Activated naive CD8-positive, alpha-beta T cell treated with anti-CD3 and anti-CD28 coated beads, Interleukin-2, amount 10 ng/mL, durations not matched to agents 7 days and 5 days (primary cell): ENCODE measurements around the gene CLIC2. TPM values are rescaled to one million over a fixed set of nuclear protein-coding genes. Genes with fewer than 3 reads are reported as not detected.
"Not testable (repeated sequence)": the region's sequence is repeated elsewhere in the genome, so short reads cannot be mapped to it uniquely, and the experiment has no call there.

ENCODE experiments used
- ATAC-seq: fragments of 150-1000 bp; cut with Tn5 transposase; one replicate; pipeline ENCODE4 v1.10.0; 2021; ENCODE audit warnings: low read depth, moderate library complexity
- POLR2A ChIA-PET: fragments of 350-600 bp; sonication (Branson Sonifier 250); formaldehyde crosslinking; loops from one replicate; lab custom pipeline; 2021; ENCODE audit warnings: antibody characterized with exemption; lab: Charles Lee
- DNase-seq: peaks from one replicate; pipeline ENCODE4 v3.0.0; 2021
- H3K27ac Mint-ChIP-seq: one replicate; pipeline ENCODE4 v1.8.0; 2022; ENCODE audit warnings: mild to moderate bottlenecking, mixed read lengths
- H3K27me3 Mint-ChIP-seq: one replicate; pipeline ENCODE4 v1.8.0; 2022; ENCODE audit warnings: mild to moderate bottlenecking, moderate library complexity, mixed read lengths
- H3K36me3 Mint-ChIP-seq: one replicate; pipeline ENCODE4 v1.8.0; 2021; ENCODE audit warnings: mild to moderate bottlenecking, mixed read lengths
- H3K4me1 Mint-ChIP-seq: one replicate; pipeline ENCODE4 v1.8.0; 2021; ENCODE audit warnings: mixed read lengths
- H3K4me3 Mint-ChIP-seq: one replicate; pipeline ENCODE4 v1.8.0; 2022; ENCODE audit warnings: mild to moderate bottlenecking, moderate library complexity, mixed read lengths
- H3K9me3 Mint-ChIP-seq: one replicate; pipeline ENCODE4 v1.8.0; 2021; ENCODE audit warnings: mixed read lengths
- total RNA-seq, 2 experiments: library from RNA; stranded (reverse); gene quantifications; one replicate each; pipeline ENCODE4 v1.2.3, GENCODE V29; 2021

The CLIC2 gene
- total RNA-seq, 2 experiments from 2014 or later, result 0.79 to 1.3 TPM

DNA sequence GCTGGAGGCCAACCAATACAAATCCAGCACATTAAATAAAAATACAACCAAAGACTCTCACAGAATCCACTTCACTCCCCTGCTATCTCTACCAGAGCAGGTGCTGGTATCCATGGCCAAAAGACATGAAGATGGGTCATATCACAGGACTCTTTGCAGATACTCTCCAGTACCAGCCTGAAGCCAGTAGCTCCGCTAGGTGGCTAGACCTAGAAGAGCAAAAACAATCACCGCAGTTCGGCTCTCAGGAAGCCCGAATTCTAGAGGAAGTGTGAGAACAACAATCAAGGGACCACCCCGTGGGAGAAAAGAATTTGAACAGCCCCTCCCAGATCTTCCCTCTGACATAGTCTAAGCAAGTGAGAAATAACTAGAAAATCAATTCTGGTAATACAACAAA, 20.2 kb downstream of the CLIC2 start:
- Mint-ChIP-seq H3K4me1 (peaks cover 2% of the 10 kb centered on the region), H3K4me3 (no peak overlapping the region), H3K27me3 (peaks cover 1% of the 10 kb centered on the region), H3K9me3 (peaks cover 5% of the 10 kb centered on the region), H3K36me3 (peaks cover 1% of the 10 kb centered on the region), H3K27ac (no peak overlapping the region)
- no peak for ATAC-seq
- POLR2A ChIA-PET, result no interaction called here
- no peak for DNase-seq

DNA sequence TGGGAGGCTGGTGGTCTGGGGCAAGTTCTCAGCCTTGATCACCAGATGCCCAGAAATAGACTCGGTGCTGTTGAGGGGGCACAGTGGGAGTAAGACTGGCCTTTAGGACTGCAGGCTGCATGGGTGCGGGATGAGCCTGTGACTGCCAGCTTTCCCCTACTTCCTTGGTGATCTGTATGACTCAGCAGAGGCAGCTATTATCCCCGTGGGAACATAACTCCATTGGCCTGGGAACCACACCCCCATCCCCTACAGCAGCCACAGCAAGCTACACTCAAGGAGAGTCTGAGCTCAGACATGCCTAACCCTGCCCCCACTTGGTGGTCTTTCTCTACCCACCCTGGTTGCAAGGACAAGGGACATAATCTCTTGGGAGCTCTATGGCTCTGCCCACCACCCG, 20.6 kb downstream of the CLIC2 start:
- DNase-seq (no peak), ATAC-seq (no peak)
- no peak overlapping the region for H3K4me3 Mint-ChIP-seq
- H3K4me1 Mint-ChIP-seq, result peaks cover 2% of the 10 kb centered on the region
- POLR2A ChIA-PET, result no interaction called here
- H3K27me3 Mint-ChIP-seq, result peaks cover 1% of the 10 kb centered on the region
- H3K27ac Mint-ChIP-seq, result no peak overlapping the region
- peaks cover 5% of the 10 kb centered on the region for H3K9me3 Mint-ChIP-seq
- peaks cover 1% of the 10 kb centered on the region for H3K36me3 Mint-ChIP-seq

DNA sequence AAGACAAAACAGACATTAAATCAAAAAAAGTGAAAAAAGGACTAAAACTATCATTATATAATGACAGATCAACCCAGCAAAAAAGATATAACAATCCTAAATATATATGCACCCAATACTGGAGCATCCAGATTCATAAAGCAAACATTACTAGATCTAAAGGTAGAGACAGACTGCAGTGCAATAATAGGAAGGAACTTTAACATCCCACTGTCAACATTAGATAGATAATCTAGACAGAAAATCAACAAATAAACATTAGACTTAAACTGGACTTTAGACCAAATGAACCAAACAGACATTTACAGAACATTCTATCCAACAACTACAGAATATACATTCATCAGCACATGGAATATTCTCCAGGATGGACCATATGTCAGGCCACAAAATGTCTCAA, 40.6 kb downstream of the CLIC2 start:
- H3K27me3 Mint-ChIP-seq, result no peaks in the 10 kb centered on the region
- H3K4me3 Mint-ChIP-seq, result no peak overlapping the region
- ATAC-seq (no peak), DNase-seq (no peak)
- POLR2A ChIA-PET, result no interaction called here
- no peaks in the 10 kb centered on the region for H3K9me3 Mint-ChIP-seq
- peaks cover 3% of the 10 kb centered on the region for H3K36me3 Mint-ChIP-seq
- H3K4me1 Mint-ChIP-seq, result no peaks in the 10 kb centered on the region
- no peak overlapping the region for H3K27ac Mint-ChIP-seq

DNA sequence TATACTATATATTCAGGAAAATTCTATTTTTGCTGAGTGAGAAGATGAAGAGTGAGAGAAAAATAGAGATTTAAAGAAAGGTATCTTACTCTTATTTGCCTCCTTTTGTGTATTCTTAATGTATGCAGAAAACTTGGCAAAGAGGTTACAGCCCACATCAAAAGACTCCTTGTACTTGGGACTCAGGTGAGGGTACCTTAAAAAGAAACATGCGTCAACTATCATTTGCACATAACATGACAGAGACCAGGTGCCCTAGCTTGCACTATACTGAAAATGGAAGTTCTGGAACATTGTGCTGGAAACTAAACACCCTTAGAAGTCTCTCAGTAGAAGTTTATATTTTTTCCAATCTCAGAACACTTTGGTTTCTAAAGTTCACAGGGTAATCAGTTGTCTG, 54.5 kb downstream of the CLIC2 start:
- ATAC-seq (no peak), DNase-seq (no peak)
- peaks cover 4% of the 10 kb centered on the region for H3K9me3 Mint-ChIP-seq
- H3K36me3 Mint-ChIP-seq, result peaks cover 5% of the 10 kb centered on the region
- no peak overlapping the region for H3K27ac Mint-ChIP-seq
- POLR2A ChIA-PET, result no interaction called here
- peaks cover 4% of the 10 kb centered on the region for H3K4me1 Mint-ChIP-seq
- H3K4me3 Mint-ChIP-seq, result no peak overlapping the region
- no peaks in the 10 kb centered on the region for H3K27me3 Mint-ChIP-seq

DNA sequence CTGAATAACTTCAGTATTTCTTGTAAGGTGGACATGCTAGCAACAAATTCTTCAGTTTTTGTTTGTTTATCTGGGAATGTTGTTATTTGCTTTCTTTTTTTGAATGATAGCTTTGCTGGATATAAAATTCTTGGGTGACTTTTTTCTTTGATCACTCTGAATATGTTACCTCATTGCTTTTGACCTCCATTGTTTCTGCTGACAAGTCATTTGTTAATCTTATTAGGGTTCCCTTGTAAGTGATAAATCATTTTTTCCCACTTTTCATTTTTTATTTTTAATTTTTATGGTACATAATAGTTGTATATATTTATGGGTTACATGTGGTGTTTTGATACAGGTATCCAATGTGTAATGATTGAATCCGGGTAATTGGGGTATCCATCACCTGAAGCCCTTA, 63.4 kb downstream of the CLIC2 start:
- no peak overlapping the region for H3K27ac Mint-ChIP-seq
- H3K4me1 Mint-ChIP-seq, result no peaks in the 10 kb centered on the region
- DNase-seq (no peak), ATAC-seq (no peak)
- H3K27me3 Mint-ChIP-seq, result no peaks in the 10 kb centered on the region
- POLR2A ChIA-PET, result no interaction called here
- H3K4me3 Mint-ChIP-seq, result no peak overlapping the region
- peaks cover 5% of the 10 kb centered on the region for H3K9me3 Mint-ChIP-seq
- H3K36me3 Mint-ChIP-seq, result peaks cover 2% of the 10 kb centered on the region

DNA sequence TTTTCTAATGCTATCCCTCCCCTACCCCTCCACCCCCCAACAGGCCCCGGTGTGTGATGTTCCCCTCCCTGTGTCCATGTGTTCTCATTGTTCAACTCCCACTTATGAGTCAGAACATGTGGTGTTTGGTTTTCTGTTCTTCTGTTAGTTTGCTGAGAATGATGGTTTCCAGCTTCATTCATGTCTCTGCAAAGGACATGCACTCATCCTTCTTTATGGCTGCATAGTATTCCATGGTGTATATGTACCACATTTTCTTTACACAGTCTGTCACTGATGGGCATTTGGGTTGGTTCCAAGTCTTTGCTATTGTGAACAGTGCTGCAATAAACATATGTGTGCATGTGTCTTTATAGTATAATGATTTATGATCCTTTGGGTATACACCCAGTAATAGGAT, 66.4 kb downstream of the CLIC2 start:
- H3K27me3 Mint-ChIP-seq, H3K9me3 Mint-ChIP-seq, POLR2A ChIA-PET, H3K27ac Mint-ChIP-seq, H3K36me3 Mint-ChIP-seq, H3K4me3 Mint-ChIP-seq, DNase-seq, ATAC-seq, H3K4me1 Mint-ChIP-seq: not testable (repeated sequence)

DNA sequence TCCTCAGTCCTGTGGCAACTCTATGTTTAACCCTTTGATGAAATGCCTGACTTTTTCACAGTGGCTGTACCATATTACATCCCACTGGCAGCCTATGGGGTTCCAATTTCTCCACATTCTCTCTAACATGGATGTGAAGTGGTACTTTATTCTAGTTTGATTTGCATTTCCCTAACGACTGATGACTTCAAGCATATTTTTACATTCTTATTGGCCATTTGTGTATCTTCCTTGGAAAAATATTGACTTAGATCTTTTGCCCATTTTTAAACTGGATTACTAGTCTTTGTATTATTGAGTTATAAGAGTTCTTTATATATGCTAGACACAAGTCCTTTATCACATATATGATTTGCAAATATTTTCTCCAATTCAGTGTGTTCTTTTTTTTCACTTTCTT, 68.0 kb downstream of the CLIC2 start:
- Mint-ChIP-seq H3K9me3 (peaks cover 2% of the 10 kb centered on the region), H3K27ac (no peak overlapping the region), H3K4me1 (peaks cover 9% of the 10 kb centered on the region), H3K4me3 (no peak overlapping the region), H3K36me3 (peaks cover 2% of the 10 kb centered on the region), H3K27me3 (no peaks in the 10 kb centered on the region)
- DNase-seq (no peak), ATAC-seq (no peak)
- POLR2A ChIA-PET, result no interaction called here

DNA sequence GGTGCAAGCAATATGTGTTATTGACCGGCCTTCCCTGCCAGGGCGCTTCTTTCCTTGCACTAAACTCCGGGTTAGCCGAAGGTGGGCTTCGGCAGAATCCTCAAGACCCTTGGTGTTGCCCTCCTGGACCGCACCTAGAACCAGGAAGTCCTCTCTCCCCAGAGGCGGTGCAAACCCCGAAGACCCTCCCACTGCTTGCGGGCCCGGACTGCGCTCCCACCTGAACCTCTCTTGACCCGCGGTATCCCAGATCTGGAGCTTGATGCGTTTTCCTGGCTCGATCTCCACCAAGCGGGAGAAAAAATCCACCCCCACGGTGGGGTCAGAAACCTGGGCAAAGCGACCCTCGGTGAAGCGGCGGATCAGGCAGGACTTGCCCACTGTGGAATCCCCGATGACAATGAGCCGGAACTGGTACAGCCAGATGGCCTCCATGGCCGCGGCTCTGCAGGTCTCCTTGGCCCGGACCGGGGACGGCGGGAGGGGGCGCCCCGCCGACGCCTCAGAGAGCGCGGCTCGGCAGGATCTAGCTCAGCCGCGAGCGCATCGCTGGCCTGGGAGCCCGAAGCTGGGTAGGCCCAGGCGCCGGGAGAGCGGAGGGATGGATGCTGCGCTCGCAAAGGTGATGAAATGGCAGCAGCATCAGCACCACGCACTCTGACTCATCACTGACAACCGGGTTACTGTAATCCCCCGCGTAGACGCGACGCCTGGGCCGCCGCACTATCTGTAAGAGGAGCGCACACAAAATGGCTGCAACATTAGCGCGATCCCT, 70.4 kb downstream of the CLIC2 start, which contains the start of gene RAB39B:
Gene RAB39B, minus strand, starts transcription at position 638 of the 775 bp plus-strand sequence. Its CDS starts 203 bp downstream, at position 435.
- Mint-ChIP-seq H3K9me3 (no peaks in the 10 kb centered on the region), H3K27ac (peak within 1 kb of the TSS; percentile 67), H3K27me3 (no peaks in the 10 kb centered on the region), H3K4me3 (peak within 1 kb of the TSS; percentile 70), H3K4me1 (peaks cover 10% of the 10 kb centered on the region), H3K36me3 (peaks cover 8% of the 10 kb centered on the region)
- ATAC-seq (peak; percentile 93), DNase-seq (peak; percentile 69)
- POLR2A ChIA-PET, result no interaction called here

DNA sequence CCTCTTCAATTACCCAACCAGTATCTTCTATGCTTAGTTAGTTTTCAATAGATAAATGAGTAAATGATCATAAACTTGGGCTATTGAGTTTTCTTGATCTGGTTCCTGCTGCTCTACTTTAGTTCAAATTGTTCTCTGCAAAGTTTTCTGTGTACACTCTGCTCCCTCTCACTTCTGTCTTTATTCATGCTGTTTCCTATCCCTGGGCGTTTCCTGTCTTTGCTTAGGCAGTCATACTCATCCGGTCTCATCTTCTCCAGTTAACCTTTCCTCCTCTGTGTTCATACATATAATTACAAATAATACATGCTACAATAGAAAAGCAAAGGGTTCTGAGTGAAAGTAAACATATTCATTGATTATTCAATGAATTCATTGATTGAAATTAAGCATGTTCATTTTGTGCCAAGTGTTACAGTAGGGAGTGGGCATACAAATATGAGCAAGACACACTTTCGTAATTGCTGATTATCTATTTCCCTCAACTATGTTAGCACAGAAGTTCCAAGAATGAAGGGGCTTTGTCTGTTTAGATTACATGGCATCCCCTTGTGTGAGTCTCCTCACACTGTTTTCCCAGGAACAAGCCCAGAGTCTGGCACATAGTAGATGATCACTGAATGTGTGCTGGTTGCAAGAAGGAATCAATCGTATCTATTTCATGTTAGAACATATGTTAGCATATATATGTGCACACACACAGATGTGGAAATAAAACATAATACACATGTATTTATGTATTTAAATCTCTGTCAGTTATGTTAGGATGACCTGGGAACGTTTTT, 71.3 kb downstream of the CLIC2 start:
- POLR2A ChIA-PET, result no interaction called here
- Mint-ChIP-seq H3K9me3 (no peaks in the 10 kb centered on the region), H3K36me3 (peaks cover 8% of the 10 kb centered on the region), H3K4me3 (peak overlapping the region; percentile 70), H3K27ac (peak overlapping the region; percentile 67), H3K27me3 (no peaks in the 10 kb centered on the region), H3K4me1 (peaks cover 10% of the 10 kb centered on the region)
- DNase-seq (no peak), ATAC-seq (peak; percentile 55)

DNA sequence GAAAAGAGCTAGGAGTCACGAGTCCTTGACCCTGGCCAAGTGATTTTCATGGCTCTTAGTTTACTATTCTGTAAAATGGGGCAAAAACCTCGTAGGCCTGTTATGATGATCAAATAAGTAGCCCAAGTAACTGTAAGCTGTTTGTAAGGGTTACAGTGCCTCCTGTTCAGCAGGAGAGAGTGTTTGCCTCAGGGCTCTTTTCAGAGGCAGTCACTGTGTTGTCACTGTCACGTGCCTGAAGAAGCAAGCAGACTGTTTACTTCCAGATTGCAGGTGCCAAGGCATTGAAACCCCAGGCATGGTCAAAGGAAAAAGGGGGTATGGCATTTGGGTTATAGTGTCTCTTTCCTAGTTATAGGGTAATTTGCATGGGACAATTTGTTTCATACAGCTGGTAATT, 74.7 kb downstream of the CLIC2 start:
- DNase-seq (no peak), ATAC-seq (no peak)
- peaks cover 8% of the 10 kb centered on the region for H3K36me3 Mint-ChIP-seq
- no peak overlapping the region for H3K4me3 Mint-ChIP-seq
- no peaks in the 10 kb centered on the region for H3K27me3 Mint-ChIP-seq
- no peak overlapping the region for H3K27ac Mint-ChIP-seq
- POLR2A ChIA-PET, result no interaction called here
- no peaks in the 10 kb centered on the region for H3K9me3 Mint-ChIP-seq
- peaks cover 10% of the 10 kb centered on the region for H3K4me1 Mint-ChIP-seq

DNA sequence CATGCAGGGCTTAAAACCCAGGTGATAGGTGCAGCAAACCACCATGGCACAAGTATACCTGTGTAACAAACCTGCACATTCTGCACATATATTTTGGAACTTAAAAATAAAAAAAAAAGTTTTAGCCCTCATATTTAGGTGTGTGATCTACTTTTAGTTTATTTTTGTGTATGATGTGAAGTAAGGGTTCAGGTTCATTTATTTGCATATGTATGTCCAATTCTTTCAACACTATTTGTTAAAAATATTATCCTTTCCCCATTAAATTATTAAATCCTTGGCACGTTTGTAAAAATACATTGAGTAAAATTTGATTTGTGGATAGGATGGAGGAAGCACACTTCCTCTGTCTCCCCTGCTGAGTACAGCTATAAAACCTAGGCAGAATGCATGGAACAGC, 83.0 kb downstream of the CLIC2 start:
- Mint-ChIP-seq H3K9me3 (no peaks in the 10 kb centered on the region), H3K27ac (no peak overlapping the region), H3K4me1 (no peaks in the 10 kb centered on the region), H3K27me3 (no peaks in the 10 kb centered on the region), H3K4me3 (no peak overlapping the region), H3K36me3 (peaks cover 1% of the 10 kb centered on the region)
- POLR2A ChIA-PET, result no interaction called here
- DNase-seq, result no peak
- ATAC-seq, result no peak

DNA sequence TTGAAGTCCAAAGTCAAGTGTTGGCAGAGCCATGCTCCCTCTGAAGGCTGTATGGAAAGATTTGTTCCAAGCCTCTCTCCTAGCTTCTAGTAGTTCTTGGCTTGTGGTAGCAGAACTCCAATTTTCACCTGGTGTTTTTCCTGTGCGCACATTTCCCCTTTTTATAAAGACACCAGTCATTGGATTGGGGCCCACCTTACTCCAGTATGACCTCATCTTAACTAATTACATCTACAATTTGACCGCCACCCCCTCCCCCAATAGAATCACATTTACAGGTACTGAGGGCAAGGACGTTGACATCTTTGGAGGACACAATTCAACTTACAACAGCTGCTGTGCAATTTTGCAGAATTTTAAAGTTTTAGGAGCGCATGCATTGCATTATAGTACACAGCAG, 86.9 kb downstream of the CLIC2 start:
- H3K27ac Mint-ChIP-seq, result no peak overlapping the region
- H3K27me3 Mint-ChIP-seq, result no peaks in the 10 kb centered on the region
- ATAC-seq, result no peak
- no peaks in the 10 kb centered on the region for H3K9me3 Mint-ChIP-seq
- H3K4me1 Mint-ChIP-seq, result no peaks in the 10 kb centered on the region
- no peak overlapping the region for H3K4me3 Mint-ChIP-seq
- no peak for DNase-seq
- POLR2A ChIA-PET, result no interaction called here
- peaks cover 1% of the 10 kb centered on the region for H3K36me3 Mint-ChIP-seq

DNA sequence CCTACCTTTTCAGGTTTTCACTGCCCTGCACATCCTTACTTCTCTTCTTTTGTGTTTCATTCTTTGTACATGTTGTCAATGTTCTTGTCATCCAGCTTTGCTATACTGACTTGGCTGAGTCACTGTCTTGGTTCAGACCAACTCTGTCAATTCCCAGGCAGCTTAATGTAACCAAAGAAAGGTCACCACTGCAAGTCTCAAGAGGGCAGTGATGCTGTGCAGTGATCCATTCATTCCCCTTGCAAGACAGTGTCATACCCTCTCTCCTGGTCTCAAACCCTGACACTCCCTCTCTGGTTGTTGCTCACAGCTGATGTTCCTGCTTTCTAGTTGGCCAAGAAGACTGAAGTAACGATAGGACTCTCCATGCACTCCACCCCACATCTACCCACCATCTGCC, 87.7 kb downstream of the CLIC2 start:
- Mint-ChIP-seq H3K27ac (no peak overlapping the region), H3K4me1 (no peaks in the 10 kb centered on the region), H3K4me3 (no peak overlapping the region), H3K36me3 (peaks cover 1% of the 10 kb centered on the region), H3K9me3 (no peaks in the 10 kb centered on the region), H3K27me3 (no peaks in the 10 kb centered on the region)
- no peak for DNase-seq
- POLR2A ChIA-PET, result no interaction called here
- ATAC-seq, result no peak

DNA sequence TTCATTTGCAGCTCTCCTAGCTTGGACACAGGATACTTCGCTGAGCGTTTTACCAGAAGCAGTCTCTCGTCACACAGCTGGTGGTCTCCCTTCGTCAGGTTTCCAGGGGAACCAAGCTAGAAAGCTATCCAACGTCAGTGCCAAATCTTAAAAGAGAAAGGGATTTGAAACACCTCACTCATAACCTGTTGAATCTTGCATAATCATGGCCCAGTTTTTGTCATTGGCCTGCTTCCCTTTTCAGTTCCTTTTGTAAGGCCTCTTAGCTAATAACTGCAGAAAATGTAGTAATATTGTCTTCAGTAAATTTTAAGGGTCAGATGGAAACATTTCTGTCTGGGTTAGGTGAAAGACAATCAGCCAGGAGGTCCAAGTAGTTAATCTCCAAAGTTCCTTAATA, 92.1 kb downstream of the CLIC2 start:
- no peak overlapping the region for H3K4me3 Mint-ChIP-seq
- H3K27me3 Mint-ChIP-seq, result no peaks in the 10 kb centered on the region
- peaks cover 8% of the 10 kb centered on the region for H3K36me3 Mint-ChIP-seq
- DNase-seq (no peak), ATAC-seq (no peak)
- POLR2A ChIA-PET, result no interaction called here
- no peaks in the 10 kb centered on the region for H3K4me1 Mint-ChIP-seq
- H3K27ac Mint-ChIP-seq, result no peak overlapping the region
- H3K9me3 Mint-ChIP-seq, result no peaks in the 10 kb centered on the region
